Keratinocyte (primary cell): ENCODE results near the gene DCTN3. TPM values are rescaled to one million over a fixed set of nuclear protein-coding genes. Genes with fewer than 3 reads are reported as not detected.

Experiments
- DNase-seq: peaks from one replicate; pipeline ENCODE4 v3.0.0-alpha.2; 2011; ENCODE audit warnings: low read depth, missing footprints, low spot score
- FAIRE-seq: peaks from 2 replicates; lab custom pipeline; 2011; peaks lifted over from hg19 to GRCh38; lab: Jason Lieb, UNC
- H2AFZ ChIP-seq: 2 replicates; pipeline ENCODE4 v1.6.0; 2012; ENCODE audit warnings: low read length, control low read depth, inconsistent platforms; ENCODE audit not compliant: control insufficient read depth
- H3K27ac ChIP-seq: 2 replicates; pipeline ENCODE4 v1.5.1; 2011; ENCODE audit warnings: low read length; ENCODE audit not compliant: control insufficient read depth, insufficient read depth
- H3K27me3 ChIP-seq: 3 replicates; pipeline ENCODE4 v1.6.0; 2011; ENCODE audit warnings: low read length; ENCODE audit not compliant: control insufficient read depth, insufficient read depth; ENCODE audit errors: extremely low read depth
- H3K36me3 ChIP-seq, 2 experiments: 2 replicates in 1 of 2; 3 replicates in 1 of 2; pipeline ENCODE4 v1.5.1; 2011; ENCODE audit warnings: low read length in 2 of 2, mild to moderate bottlenecking in 1 of 2; ENCODE audit not compliant: control insufficient read depth in 2 of 2, insufficient read depth in 2 of 2; ENCODE audit errors: extremely low read depth in 1 of 2
- H3K4me1 ChIP-seq: 3 replicates; pipeline ENCODE4 v1.5.1; 2011; ENCODE audit warnings: low read length; ENCODE audit not compliant: control insufficient read depth, insufficient read depth; ENCODE audit errors: extremely low read depth
- H3K4me2 ChIP-seq: 3 replicates; pipeline ENCODE4 v1.6.0; 2011; ENCODE audit warnings: low read depth, low read length; ENCODE audit not compliant: control insufficient read depth, insufficient read depth; ENCODE audit errors: extremely low read depth
- H3K4me3 ChIP-seq, 3 experiments: fragments of 200-600 bp in 1 of 3; sonication (generic) in 1 of 3; 2 replicates in 2 of 3; 3 replicates in 1 of 3; pipeline ENCODE4 v1.5.1; 2011 to 2016; ENCODE audit warnings: low read length in 3 of 3, mild to moderate bottlenecking in 3 of 3, control low read depth in 2 of 3, inconsistent platforms in 1 of 3, low read depth in 1 of 3, mixed read lengths in 1 of 3, mixed run types in 1 of 3, moderate library complexity in 1 of 3; ENCODE audit not compliant: control insufficient read depth in 2 of 3, insufficient read depth in 2 of 3; ENCODE audit errors: extremely low read depth in 1 of 3
- H3K79me2 ChIP-seq: 2 replicates; pipeline ENCODE4 v1.6.0; 2012; ENCODE audit warnings: low read length; ENCODE audit not compliant: control insufficient read depth, insufficient read depth
- H3K9ac ChIP-seq: 3 replicates; pipeline ENCODE4 v1.6.0; 2011; ENCODE audit warnings: low read length; ENCODE audit not compliant: control insufficient read depth, insufficient read depth; ENCODE audit errors: extremely low read depth
- H3K9me1 ChIP-seq: 3 replicates; pipeline ENCODE4 v1.6.0; 2011; ENCODE audit warnings: low read length; ENCODE audit not compliant: control insufficient read depth, insufficient read depth; ENCODE audit errors: extremely low read depth
- H3K9me3 ChIP-seq: 2 replicates; pipeline ENCODE4 v1.5.1; 2012; ENCODE audit warnings: low read depth, low read length; ENCODE audit not compliant: control insufficient read depth
- H4K20me1 ChIP-seq: 3 replicates; pipeline ENCODE4 v1.6.0; 2011; ENCODE audit warnings: low read length; ENCODE audit not compliant: control insufficient read depth, insufficient read depth; ENCODE audit errors: extremely low read depth
- CTCF ChIP-seq, 3 experiments: IDR thresholded peaks in 1 of 3; conservative IDR thresholded peaks in 1 of 3; optimal IDR thresholded peaks in 1 of 3; 2 replicates in 2 of 3; 3 replicates in 1 of 3; pipeline versions ENCODE3 to v1.5.1; 2011; ENCODE audit warnings: low read length in 3 of 3, mild to moderate bottlenecking in 3 of 3, moderate library complexity in 2 of 3, control low read depth in 1 of 3, inconsistent platforms in 1 of 3; ENCODE audit not compliant: insufficient read depth in 2 of 3; ENCODE audit errors: extremely low read depth in 1 of 3
- EZH2 ChIP-seq: IDR thresholded peaks from one replicate; pipeline ENCODE4 v1.6.1; 2012; ENCODE audit warnings: inconsistent platforms, mild to moderate bottlenecking, low read length, moderate library complexity
- dilution Hi-C: fragments of 300-500 bp; cut with MboI; formaldehyde crosslinking; loops from one replicate; pipeline ENCODE4 v1.7.0; 2020; ENCODE audit warnings: low sequenced_read_pairs; ENCODE audit not compliant: extremely low pct_ligation_motif_present
- polyA plus RNA-seq, 5 experiments: library from polyadenylated mRNA; depleted of rRNA in 3 of 5; stranded (reverse) in 3 of 5; stranded (forward) in 1 of 5; unstranded in 1 of 5; fragments of >200 nt; gene quantifications; 1 replicate in 1 of 5; 2 replicates in 3 of 5; 3 replicates in 1 of 5; pipeline versions ENCODE4 v1.2.1 to v1.2.3, GENCODE V29; 2011 to 2012; ENCODE audit warnings: missing spikeins in 2 of 5, low read depth in 1 of 5, low replicate concordance in 1 of 5

The DCTN3 gene
- polyA plus RNA-seq, 1 donor (not counting 4 experiments of a cell fraction or from before 2014, with no cell fraction given), result 106 TPM

GRCh38 chr9:34587271-34587670 lies 33.0 kb downstream of the DCTN3 start:
- H3K9me1 ChIP-seq, result no peaks in the 10 kb centered on the region
- no peaks in the 10 kb centered on the region for H4K20me1 ChIP-seq
- no peak overlapping the region for H3K9ac ChIP-seq
- no peak overlapping the region for H3K4me2 ChIP-seq
- no peak for FAIRE-seq
- no peak overlapping the region for H3K4me3 ChIP-seq
- peaks cover 3% of the 10 kb centered on the region for H3K9me3 ChIP-seq
- DNase-seq, result no peak
- no peaks in the 10 kb centered on the region for H3K79me2 ChIP-seq
- dilution Hi-C loops, result no loop called here
- peaks cover 91% of the 10 kb centered on the region for H3K27me3 ChIP-seq
- no peaks in the 10 kb centered on the region for H3K4me1 ChIP-seq
- H3K36me3 ChIP-seq, result no peaks in the 10 kb centered on the region
- no peak overlapping the region for H2AFZ ChIP-seq
- H3K27ac ChIP-seq, result no peak overlapping the region
- TF ChIP-seq EZH2, result no peak
- TF ChIP-seq CTCF (optimal IDR thresholded peaks at IDR 0.05 in 1 of 3, IDR thresholded peaks at IDR 0.05 in 1 of 3, conservative IDR thresholded peaks at IDR 0.05 in 1 of 3; ENCODE audit: extremely low read depth in 1 of 3, insufficient read depth in 2 of 3, low read length in 3 of 3), result no peak

GRCh38 chr9:34585946-34586669 lies 34.2 kb downstream of the DCTN3 start:
- H3K27me3 ChIP-seq, result peaks cover 83% of the 10 kb centered on the region
- H3K9ac ChIP-seq, result no peak overlapping the region
- H4K20me1 ChIP-seq, result no peaks in the 10 kb centered on the region
- FAIRE-seq (no peak), DNase-seq (no peak)
- H3K27ac ChIP-seq, result no peak overlapping the region
- H3K36me3 ChIP-seq, result no peaks in the 10 kb centered on the region
- no peaks in the 10 kb centered on the region for H3K9me1 ChIP-seq
- H3K4me3 ChIP-seq, result no peak overlapping the region
- H2AFZ ChIP-seq, result no peak overlapping the region
- no peak overlapping the region for H3K4me2 ChIP-seq
- no peaks in the 10 kb centered on the region for H3K4me1 ChIP-seq
- H3K79me2 ChIP-seq, result no peaks in the 10 kb centered on the region
- TF ChIP-seq CTCF (optimal IDR thresholded peaks at IDR 0.05 in 1 of 3, IDR thresholded peaks at IDR 0.05 in 1 of 3, conservative IDR thresholded peaks at IDR 0.05 in 1 of 3; ENCODE audit: extremely low read depth in 1 of 3, insufficient read depth in 2 of 3, low read length in 3 of 3) (no peak), EZH2 (no peak)
- H3K9me3 ChIP-seq, result peaks cover 3% of the 10 kb centered on the region
- dilution Hi-C loops, result no loop called here
